Dedifferentiated amniotic fluid mesenchymal stem cell (primary cell): ENCODE results near the gene FRMD4A.

Experiments used
- DNase-seq: peaks from one replicate; pipeline ENCODE4 v3.0.0-alpha.2; 2016; ENCODE audit errors: extremely low spot score

The FRMD4A gene

GRCh38 chr10:13678101-13678843 is 652.5 kb downstream of the FRMD4A start:
- no peak for DNase-seq

- no peak for DNase-seq
These were observed 655.8 kb downstream of the FRMD4A start for GRCh38 chr10:13674645-13675588.

GRCh38 chr10:13673156-13673555 is 657.6 kb downstream of the FRMD4A start:
- DNase-seq, result no peak

- no peak for DNase-seq
These were observed 658.2 kb downstream of the FRMD4A start for GRCh38 chr10:13672548-13672947.

GRCh38 chr10:13671904-13672303 is 658.8 kb downstream of the FRMD4A start:
- DNase-seq, result no peak

- no peak for DNase-seq
These were observed 660.4 kb downstream of the FRMD4A start for GRCh38 chr10:13670311-13670710.

GRCh38 chr10:13669901-13670300 is 660.8 kb downstream of the FRMD4A start:
- no peak for DNase-seq

GRCh38 chr10:13669182-13669855 is 661.4 kb downstream of the FRMD4A start:
- no peak for DNase-seq

GRCh38 chr10:13668126-13668525 is 662.6 kb downstream of the FRMD4A start:
- DNase-seq, result no peak

- DNase-seq, result no peak
These were observed 665.0 kb downstream of the FRMD4A start for GRCh38 chr10:13665516-13666262.

GRCh38 chr10:13661256-13661655 is 669.5 kb downstream of the FRMD4A start:
- DNase-seq, result no peak

GRCh38 chr10:13660551-13660920 is 670.2 kb downstream of the FRMD4A start:
- DNase-seq, result no peak

- DNase-seq, result peak; percentile 36
These were observed 670.7 kb downstream of the FRMD4A start for GRCh38 chr10:13659887-13660550.

GRCh38 chr10:13658871-13659685 is 671.6 kb downstream of the FRMD4A start:
- no peak for DNase-seq

- DNase-seq, result no peak
These were observed 672.5 kb downstream of the FRMD4A start for GRCh38 chr10:13658264-13658663.

GRCh38 chr10:13657101-13657680 is 673.5 kb downstream of the FRMD4A start:
- no peak for DNase-seq

GRCh38 chr10:13656337-13657100 is 674.2 kb downstream of the FRMD4A start:
- no peak for DNase-seq

- no peak for DNase-seq
These were observed 675.9 kb downstream of the FRMD4A start for GRCh38 chr10:13654846-13655245.
